EL (cell line): Measurements from ENCODE around the gene COL27A1.

ENCODE experiments used
- DNase-seq: peaks from one replicate; pipeline ENCODE4 v3.0.0-alpha.2; 2016

Gene COL27A1

DNA sequence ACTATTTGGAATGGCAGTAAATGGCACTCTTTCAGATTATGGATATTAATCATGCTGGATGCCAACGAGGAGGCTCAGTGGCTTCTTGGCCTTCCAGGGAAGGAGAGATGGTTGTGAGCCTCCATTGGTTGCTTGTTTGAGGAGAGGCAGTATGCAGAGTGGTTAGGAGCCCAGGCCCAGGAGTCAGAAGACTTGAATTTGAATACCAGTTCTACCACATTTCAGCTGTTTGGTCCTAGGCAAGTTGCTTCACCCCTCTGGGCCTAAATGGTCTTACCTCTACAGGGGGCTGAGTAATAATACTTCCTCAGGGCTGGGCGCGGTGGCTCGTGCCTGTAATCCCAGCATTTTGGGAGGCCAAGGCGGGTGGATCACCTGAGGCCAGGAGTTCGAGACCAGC is 52.5 kb downstream of the COL27A1 start:
- no peak for DNase-seq

DNA sequence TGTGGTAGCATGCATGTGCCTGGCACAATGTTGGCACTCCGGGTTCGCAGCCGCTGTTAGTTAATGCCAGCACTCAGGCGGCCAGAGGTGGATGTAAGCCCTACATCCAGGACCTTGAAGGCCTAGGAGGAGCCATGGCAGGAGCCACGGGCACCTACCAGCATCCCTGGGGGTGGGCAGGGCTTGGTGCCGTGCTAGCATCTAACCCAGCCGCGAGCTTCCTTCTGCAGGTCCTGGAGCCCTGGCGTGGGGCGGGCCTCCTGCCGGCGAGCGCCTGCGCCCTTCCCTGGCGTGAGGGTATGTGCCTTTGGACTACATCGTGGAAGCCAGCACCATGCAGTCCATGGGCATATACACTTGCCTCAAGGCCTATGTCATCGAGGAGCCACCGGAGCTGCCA is 53.8 kb downstream of the COL27A1 start:
- DNase-seq: no peak

- DNase-seq: no peak
These were observed 54.8 kb downstream of the COL27A1 start for GRCh38 chr9:114210136-114210535.

GRCh38 chr9:114210691-114211276 is 55.4 kb downstream of the COL27A1 start:
- no peak for DNase-seq

- no peak for DNase-seq
These were observed 57.5 kb downstream of the COL27A1 start for GRCh38 chr9:114212826-114213225.

- no peak for DNase-seq
These were observed 58.2 kb downstream of the COL27A1 start for GRCh38 chr9:114213566-114213965.

- peak; percentile 41 for DNase-seq
These were observed 58.8 kb downstream of the COL27A1 start for GRCh38 chr9:114214181-114214580.

DNA sequence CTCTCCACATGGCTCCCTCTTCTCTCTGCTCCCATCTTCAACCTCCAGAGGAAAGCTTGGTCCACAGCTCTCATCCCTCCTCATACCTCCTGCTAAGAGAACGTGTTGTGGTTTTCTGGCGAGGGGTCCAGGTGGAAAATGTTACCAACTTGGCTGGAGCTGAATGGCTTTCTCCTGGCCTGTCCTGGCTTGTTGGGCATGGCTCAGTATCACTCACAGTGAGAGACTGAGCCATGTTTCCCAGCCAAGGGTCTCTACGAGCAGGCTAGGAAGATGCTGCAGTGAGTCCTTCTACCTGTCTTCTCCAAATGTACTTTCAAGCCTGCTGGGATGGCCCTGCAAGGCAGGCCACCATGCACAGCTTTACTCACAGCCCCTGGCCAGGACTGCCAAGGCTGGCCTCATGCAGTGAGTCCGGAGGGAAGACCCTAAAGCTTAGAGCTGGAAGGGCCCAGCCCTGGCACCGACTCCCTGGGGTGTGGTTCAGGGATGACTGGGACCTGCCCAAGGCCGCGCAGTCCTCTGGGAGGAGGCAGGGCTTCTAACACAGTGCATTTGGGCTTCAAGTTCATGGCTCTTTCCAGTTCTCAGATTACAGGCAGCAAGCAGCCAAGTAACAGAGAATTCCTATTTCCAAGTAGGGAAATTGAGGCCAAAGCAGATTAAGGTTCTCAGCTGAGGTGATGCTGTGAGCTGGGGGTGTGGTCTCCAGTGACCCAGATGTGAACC is 59.5 kb downstream of the COL27A1 start:
- no peak for DNase-seq

- DNase-seq: peak; percentile 50
These were observed 60.7 kb downstream of the COL27A1 start for GRCh38 chr9:114216081-114216480.

- peak; percentile 37 for DNase-seq
These were observed 61.6 kb downstream of the COL27A1 start for GRCh38 chr9:114216976-114217375.

DNA sequence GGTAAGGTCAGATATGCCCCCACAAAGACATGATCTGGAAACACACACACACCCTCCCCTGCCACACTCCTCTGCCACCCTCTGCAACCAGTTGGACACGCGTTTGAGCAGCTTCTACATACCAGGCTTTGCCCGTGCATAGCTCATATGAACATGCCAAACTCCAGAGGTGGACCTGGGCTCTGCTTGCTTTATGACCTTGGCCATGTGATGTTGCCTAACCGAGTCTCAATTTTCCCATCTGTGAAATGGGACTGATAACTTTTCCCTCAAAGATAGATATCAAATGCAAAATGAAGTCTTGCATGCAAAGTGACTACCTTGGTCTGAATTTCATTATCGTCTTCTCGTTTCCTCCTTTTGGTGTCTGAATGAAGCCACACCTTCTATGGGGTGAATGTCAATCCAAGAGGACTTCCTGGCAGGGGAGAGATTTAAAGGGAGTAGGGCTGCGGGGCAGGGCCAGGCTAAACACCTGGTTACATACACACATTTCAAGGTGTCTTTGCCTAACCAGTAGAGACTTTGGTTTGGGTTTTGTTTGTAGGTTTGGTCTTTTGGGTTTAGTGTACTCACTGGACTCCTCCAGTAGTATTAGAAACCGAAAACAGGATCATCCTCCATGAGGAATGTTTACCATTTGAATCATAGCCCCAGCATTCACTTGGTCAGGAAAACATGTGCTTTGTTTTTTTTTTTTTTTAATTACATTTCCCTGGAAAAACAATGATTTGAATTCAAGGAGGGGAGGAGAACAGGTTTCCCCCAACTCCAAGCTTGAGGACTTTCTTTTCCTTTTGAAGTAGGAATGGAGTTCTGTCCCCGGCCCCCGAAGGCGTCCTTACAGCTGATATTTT is 63.2 kb downstream of the COL27A1 start:
- peak; percentile 46 for DNase-seq

- DNase-seq: peak; percentile 28
These were observed 64.8 kb downstream of the COL27A1 start for GRCh38 chr9:114220061-114220541.

- DNase-seq: peak; percentile 36
These were observed 66.5 kb downstream of the COL27A1 start for GRCh38 chr9:114221706-114222465.

- DNase-seq: peak; percentile 80
These were observed 68.4 kb downstream of the COL27A1 start for GRCh38 chr9:114223564-114224246.

GRCh38 chr9:114224247-114224610 is 68.9 kb downstream of the COL27A1 start:
- peak; percentile 83 for DNase-seq

DNA sequence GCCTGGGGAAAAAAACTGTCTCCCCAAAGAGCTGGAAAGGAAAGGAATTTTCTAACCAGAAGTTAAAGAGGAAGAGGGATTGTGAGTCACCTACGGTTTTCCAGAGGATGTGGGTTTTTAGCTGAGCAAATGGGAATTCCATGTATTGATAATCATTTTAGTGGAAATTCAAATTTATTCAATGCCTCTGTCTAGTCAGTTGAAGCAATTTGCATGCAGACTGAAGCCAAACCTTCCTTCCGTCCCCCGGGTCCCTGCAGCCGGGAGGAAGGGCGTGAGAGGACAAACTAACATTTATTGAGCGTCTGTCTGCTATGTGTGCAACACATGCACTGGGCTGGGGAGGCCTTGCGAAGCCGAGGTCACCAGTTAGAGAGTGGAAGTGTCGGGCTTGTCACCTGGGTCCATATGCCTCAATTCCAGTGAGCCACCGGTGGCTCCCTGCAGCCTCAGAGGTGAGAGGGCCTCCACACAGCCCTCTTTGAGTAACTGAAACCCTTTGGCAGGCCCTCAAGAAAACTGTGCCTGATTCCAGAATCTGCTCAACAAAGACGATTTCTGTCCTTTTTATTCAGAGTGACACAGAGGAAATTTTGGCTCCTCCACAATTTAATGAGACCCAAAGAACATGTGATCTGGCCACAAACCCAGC is 70.3 kb downstream of the COL27A1 start:
- peak; percentile 75 for DNase-seq

DNA sequence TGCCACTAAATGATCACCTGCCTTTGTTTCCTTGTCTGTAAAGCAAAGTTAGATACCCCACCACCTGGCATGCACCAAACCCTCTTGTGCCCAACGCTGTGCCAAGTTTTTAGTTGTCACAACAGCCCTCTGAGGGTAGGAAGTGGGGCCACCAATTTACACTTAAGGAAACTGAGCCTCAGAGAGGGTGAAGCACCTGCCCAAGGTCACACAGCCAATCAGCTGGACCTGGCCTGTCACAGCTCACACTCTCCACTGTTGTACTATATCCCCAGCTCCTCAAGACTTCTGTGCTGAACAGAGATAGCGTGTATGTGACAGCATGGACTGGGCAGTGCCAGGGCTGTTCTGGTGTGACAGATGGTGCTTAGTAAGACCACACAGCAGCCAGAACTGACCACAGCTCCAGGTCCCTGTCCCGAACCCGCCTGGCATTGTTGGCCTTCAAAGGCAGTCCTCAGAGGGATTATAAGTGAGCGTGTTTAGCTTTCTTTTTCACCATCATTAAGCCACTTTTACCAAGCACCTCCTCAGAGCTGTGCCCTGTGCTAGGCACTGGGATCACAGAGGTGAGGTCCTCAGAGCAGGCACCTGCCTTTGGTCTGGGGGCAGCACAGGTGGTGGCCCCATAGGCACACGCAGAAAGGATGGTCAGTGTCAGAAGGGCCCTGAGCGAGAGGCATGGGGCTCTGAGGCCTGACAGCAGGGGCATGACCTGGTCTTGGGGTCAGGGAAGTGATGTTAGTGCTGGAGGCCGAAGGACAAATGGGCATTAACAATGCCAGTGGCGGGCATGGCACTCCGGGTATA is 71.1 kb downstream of the COL27A1 start:
- no peak for DNase-seq

DNA sequence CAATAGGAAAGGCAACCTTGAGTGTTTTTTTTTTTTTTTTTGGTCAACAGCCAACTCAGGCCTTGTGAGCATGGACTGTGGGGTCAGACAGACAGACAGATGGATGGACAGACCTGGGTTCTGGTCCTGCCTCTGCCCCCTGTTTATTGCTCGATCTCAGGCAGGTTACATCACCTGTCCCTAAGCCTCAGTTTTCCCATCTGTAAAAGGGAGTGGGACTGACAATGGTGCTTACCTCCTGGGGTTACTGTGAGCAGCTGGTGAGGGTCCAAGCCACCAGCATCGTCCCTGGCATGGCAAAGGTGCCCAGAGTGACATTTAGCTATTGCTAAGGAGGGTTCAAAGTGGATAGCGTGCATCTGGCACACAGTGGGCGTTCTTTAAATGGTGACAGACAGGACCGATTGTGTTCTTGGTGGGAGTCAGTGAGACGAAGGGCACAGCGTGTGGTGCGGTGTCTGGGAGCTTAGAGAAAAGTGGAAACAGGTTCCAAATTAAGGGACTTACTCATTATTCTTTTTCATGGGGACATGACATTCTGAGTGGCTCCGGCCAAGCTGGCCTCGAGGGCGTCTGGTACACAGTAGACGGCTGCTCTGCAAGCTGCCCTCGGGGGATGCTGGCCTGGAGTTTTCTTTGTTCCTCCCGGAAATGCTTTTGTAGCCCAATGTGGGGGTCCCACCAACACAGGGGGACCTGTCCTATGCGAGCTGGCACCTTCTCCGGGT is 72.1 kb downstream of the COL27A1 start:
- DNase-seq: no peak

- no peak for DNase-seq
These were observed 72.9 kb downstream of the COL27A1 start for GRCh38 chr9:114228016-114228808.
